SK-N-MC (cell line): ENCODE measurements around the gene WDR37.

Experiments used
- EZH2 ChIP-seq: fragments of 200-600 bp; sonication (generic); IDR thresholded peaks from one replicate; pipeline ENCODE4 v1.6.1; 2017; ENCODE audit warnings: antibody characterized with exemption
- POLR2AphosphoS5 ChIP-seq: IDR thresholded peaks from 2 replicates; pipeline ENCODE4 v1.6.1; 2012; ENCODE audit warnings: mild to moderate bottlenecking, low read depth, low read length, borderline replicate concordance

DNA sequence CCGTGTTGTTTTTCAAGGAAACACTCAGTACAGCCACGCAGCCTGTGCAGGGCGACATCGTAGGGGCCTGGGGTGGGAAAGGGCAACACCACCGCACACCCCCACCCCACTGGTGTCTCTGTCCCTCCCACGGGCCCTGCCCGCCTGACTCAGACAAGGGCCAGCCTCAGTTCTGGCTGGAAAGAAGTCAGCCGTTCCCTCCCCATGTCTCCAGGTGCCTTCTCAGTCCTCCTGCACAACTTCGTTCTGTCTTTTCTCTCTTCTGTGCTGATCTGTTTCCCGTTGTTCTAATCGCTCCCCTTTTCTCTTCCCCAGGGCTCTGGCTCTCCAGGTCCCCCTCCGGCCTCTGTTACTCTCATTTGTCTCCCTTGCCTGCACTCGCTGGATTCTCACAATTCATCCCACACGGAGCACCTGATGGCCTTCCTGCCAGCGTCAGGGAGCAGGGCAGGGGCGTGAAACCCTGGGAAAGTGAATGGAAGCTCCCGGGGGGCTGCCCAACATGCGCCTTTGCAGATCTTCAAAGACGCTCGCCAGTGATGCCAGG, 97.7 kb downstream of the WDR37 start:
- TF ChIP-seq EZH2 (no peak), POLR2AphosphoS5 (no peak)
